Sigmoid colon (tissue), 4 donors: ENCODE measurements around the gene SERTAD3.

ENCODE experiments used
- CTCF ChIP-seq, 4 experiments: fragments of 450-650 bp in 3 of 4; fragments of 200-600 bp in 1 of 4; IDR thresholded peaks; one replicate each; pipeline ENCODE4 v1.5.1; 2016 to 2019; ENCODE audit warnings: antibody characterized with exemption in 4 of 4, mild to moderate bottlenecking in 3 of 4, moderate library complexity in 2 of 4
- EP300 ChIP-seq, 4 donors: sonication (generic); formaldehyde crosslinking; IDR thresholded peaks; one replicate each; pipeline ENCODE4 v1.6.1; 2017; ENCODE audit warnings: antibody characterized with exemption in 4 of 4
- POLR2A ChIP-seq, 2 donors: fragments of 450-650 bp; IDR thresholded peaks; one replicate each; pipeline ENCODE4 v1.6.1; 2016; ENCODE audit warnings: antibody characterized with exemption in 2 of 2, mild to moderate bottlenecking in 2 of 2, moderate library complexity in 2 of 2

GRCh38 chr19:40453151-40453735 lies 9.1 kb upstream of the SERTAD3 start:
- TF ChIP-seq CTCF (IDR thresholded peaks at IDR 0.05) (no peak), POLR2A (IDR thresholded peaks at IDR 0.05) (no peak), EP300 (IDR thresholded peaks at IDR 0.05) (no peak)
